ENCODE data around the gene CCDC7. TPM values are rescaled to one million over a fixed set of nuclear protein-coding genes. Genes with fewer than 3 reads are reported as not detected.
"Not testable (repeated sequence)": the region's sequence is repeated elsewhere in the genome, so short reads cannot be mapped to it uniquely, and the experiment has no call there.

Gene CCDC7
- total RNA-seq, 1 experiment from 2014 or later = 1.2 TPM

GRCh38 chr10:32693441-32693979, 247.6 kb downstream of the CCDC7 start:
- Histone ChIP-seq H3K27me3 (replicated peaks; ENCODE audit: control insufficient read depth, insufficient read depth, low read length) (no peaks in the 10 kb centered on the region), H3K36me3 (ENCODE audit: control insufficient read depth, insufficient read depth, low read length) (no peaks in the 10 kb centered on the region), H3K9me3 (no peaks in the 10 kb centered on the region; the same call in 1 of the 2 replicates), H3K4me1 (no peaks in the 10 kb centered on the region), H3K4me3 (ENCODE audit: low read depth, low read length) (no peak overlapping the region)
- H3K4me3 Mint-ChIP-seq (ENCODE audit: unreplicated experiment) = no peak overlapping the region
- DNase-seq = no peak
- no TSS peak for BruUV-seq (replicated peaks)
- H3K27ac Mint-ChIP-seq (ENCODE audit: unreplicated experiment) = no peak overlapping the region
- ChIA-PET CTCF (no interaction called here), POLR2A (no interaction called here)
- H3K4me1 Mint-ChIP-seq (ENCODE audit: low read depth, unreplicated experiment) = no peaks in the 10 kb centered on the region
- H3K27me3 Mint-ChIP-seq (ENCODE audit: insufficient read depth, unreplicated experiment) = no peaks in the 10 kb centered on the region
- intact Hi-C loops (cut with micrococcal nuclease; ENCODE audit: unreplicated experiment) = no loop called here
- no peak for TF ChIP-seq CTCF (IDR thresholded peaks at IDR 0.05; ENCODE audit: insufficient read depth in 1 of 2, low read depth in 1 of 2, low read length in 1 of 2, severe bottlenecking in 1 of 2, unreplicated experiment in 1 of 2)
- H3K36me3 Mint-ChIP-seq (ENCODE audit: insufficient read depth, unreplicated experiment) = no peaks in the 10 kb centered on the region
- no peaks in the 10 kb centered on the region for H3K9me3 Mint-ChIP-seq (ENCODE audit: unreplicated experiment)

- H3K27me3 ChIP-seq (replicated peaks; ENCODE audit: control insufficient read depth, insufficient read depth, low read length); H3K4me3 Mint-ChIP-seq (ENCODE audit: unreplicated experiment); H3K4me3 ChIP-seq (ENCODE audit: low read depth, low read length); intact Hi-C loops (cut with micrococcal nuclease; ENCODE audit: unreplicated experiment); H3K4me1 Mint-ChIP-seq (ENCODE audit: low read depth, unreplicated experiment); H3K27me3 Mint-ChIP-seq (ENCODE audit: insufficient read depth, unreplicated experiment); BruUV-seq (replicated peaks); H3K9me3 Mint-ChIP-seq (ENCODE audit: unreplicated experiment); DNase-seq; CTCF ChIA-PET; H3K4me1 ChIP-seq; H3K36me3 Mint-ChIP-seq (ENCODE audit: insufficient read depth, unreplicated experiment); H3K9me3 ChIP-seq; H3K36me3 ChIP-seq (ENCODE audit: control insufficient read depth, insufficient read depth, low read length); H3K27ac Mint-ChIP-seq (ENCODE audit: unreplicated experiment); POLR2A ChIA-PET: not testable (repeated sequence)
Observed at GRCh38 chr10:32699683-32700082, 253.7 kb downstream of the CCDC7 start.

GRCh38 chr10:32713560-32713959, 267.6 kb downstream of the CCDC7 start:
- Mint-ChIP-seq H3K27ac (ENCODE audit: unreplicated experiment) (no peak overlapping the region), H3K4me3 (ENCODE audit: unreplicated experiment) (no peak overlapping the region), H3K27me3 (ENCODE audit: insufficient read depth, unreplicated experiment) (peaks cover 9% of the 10 kb centered on the region), H3K4me1 (ENCODE audit: low read depth, unreplicated experiment) (no peaks in the 10 kb centered on the region), H3K36me3 (ENCODE audit: insufficient read depth, unreplicated experiment) (no peaks in the 10 kb centered on the region), H3K9me3 (ENCODE audit: unreplicated experiment) (no peaks in the 10 kb centered on the region)
- DNase-seq = peak in 1 of 2 experiments; percentile 17
- H3K9me3 ChIP-seq = no peaks in the 10 kb centered on the region
- H3K27me3 ChIP-seq (replicated peaks; ENCODE audit: control insufficient read depth, insufficient read depth, low read length) = no peaks in the 10 kb centered on the region
- no peaks in the 10 kb centered on the region for H3K36me3 ChIP-seq (ENCODE audit: control insufficient read depth, insufficient read depth, low read length)
- ChIA-PET CTCF (no interaction called here), POLR2A (no interaction called here)
- no peak overlapping the region for H3K4me3 ChIP-seq (ENCODE audit: low read depth, low read length)
- no TSS peak for BruUV-seq (replicated peaks)
- intact Hi-C loops (cut with micrococcal nuclease; ENCODE audit: unreplicated experiment) = loop anchor here (1.0 kb wide), 1 partner anchor 295 kb away; no protein-coding TSS in a partner anchor
- H3K4me1 ChIP-seq = no peaks in the 10 kb centered on the region
- TF ChIP-seq CTCF (IDR thresholded peaks at IDR 0.05; ENCODE audit: insufficient read depth in 1 of 2, low read depth in 1 of 2, low read length in 1 of 2, severe bottlenecking in 1 of 2, unreplicated experiment in 1 of 2) = peak in 1 of 2 experiments; percentile 37

- H3K9me3 ChIP-seq = no peaks in the 10 kb centered on the region
- no peaks in the 10 kb centered on the region for H3K9me3 Mint-ChIP-seq (ENCODE audit: unreplicated experiment)
- no peaks in the 10 kb centered on the region for H3K36me3 ChIP-seq (ENCODE audit: control insufficient read depth, insufficient read depth, low read length)
- no peaks in the 10 kb centered on the region for H3K4me1 ChIP-seq
- no peak for TF ChIP-seq CTCF (IDR thresholded peaks at IDR 0.05; ENCODE audit: insufficient read depth in 1 of 2, low read depth in 1 of 2, low read length in 1 of 2, severe bottlenecking in 1 of 2, unreplicated experiment in 1 of 2)
- H3K36me3 Mint-ChIP-seq (ENCODE audit: insufficient read depth, unreplicated experiment) = no peaks in the 10 kb centered on the region
- no TSS peak for BruUV-seq (replicated peaks)
- ChIA-PET POLR2A (no interaction called here), CTCF (no interaction called here)
- H3K4me1 Mint-ChIP-seq (ENCODE audit: low read depth, unreplicated experiment) = no peaks in the 10 kb centered on the region
- no peaks in the 10 kb centered on the region for H3K27me3 Mint-ChIP-seq (ENCODE audit: insufficient read depth, unreplicated experiment)
- intact Hi-C loops (cut with micrococcal nuclease; ENCODE audit: unreplicated experiment) = no loop called here
- DNase-seq = no peak
- no peak overlapping the region for H3K4me3 ChIP-seq (ENCODE audit: low read depth, low read length)
- no peak overlapping the region for H3K4me3 Mint-ChIP-seq (ENCODE audit: unreplicated experiment)
- no peak overlapping the region for H3K27ac Mint-ChIP-seq (ENCODE audit: unreplicated experiment)
- no peaks in the 10 kb centered on the region for H3K27me3 ChIP-seq (replicated peaks; ENCODE audit: control insufficient read depth, insufficient read depth, low read length)
Observed at GRCh38 chr10:32731527-32731926, 285.6 kb downstream of the CCDC7 start.
